NCI-H460 (cell line): ENCODE results near the gene WDR55. TPM values are rescaled to one million over a fixed set of nuclear protein-coding genes. Genes with fewer than 3 reads are reported as not detected.
"Not testable (repeated sequence)": the region's sequence is repeated elsewhere in the genome, so short reads cannot be mapped to it uniquely, and the experiment has no call there.

Experiments
- DNase-seq: peaks from one replicate; pipeline ENCODE4 v3.0.0-alpha.2; 2016; ENCODE audit warnings: low read depth; ENCODE audit errors: extremely low read depth
- polyA plus RNA-seq: library from polyadenylated mRNA; depleted of rRNA; stranded (reverse); fragments of >200 nt; gene quantifications from 2 replicates; pipeline ENCODE4 v1.2.3, GENCODE V29; 2014; cell fraction: nucleus; rRNA removed
- total RNA-seq: library from RNA; depleted of rRNA; stranded (reverse); fragments of >200 nt; shearing (Covaris generic); gene quantifications from 2 replicates; pipeline ENCODE4 v1.2.3, GENCODE V29; 2014; rRNA removed

Gene WDR55, protein sequence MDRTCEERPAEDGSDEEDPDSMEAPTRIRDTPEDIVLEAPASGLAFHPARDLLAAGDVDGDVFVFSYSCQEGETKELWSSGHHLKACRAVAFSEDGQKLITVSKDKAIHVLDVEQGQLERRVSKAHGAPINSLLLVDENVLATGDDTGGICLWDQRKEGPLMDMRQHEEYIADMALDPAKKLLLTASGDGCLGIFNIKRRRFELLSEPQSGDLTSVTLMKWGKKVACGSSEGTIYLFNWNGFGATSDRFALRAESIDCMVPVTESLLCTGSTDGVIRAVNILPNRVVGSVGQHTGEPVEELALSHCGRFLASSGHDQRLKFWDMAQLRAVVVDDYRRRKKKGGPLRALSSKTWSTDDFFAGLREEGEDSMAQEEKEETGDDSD
- 22.9 and 25.1 TPM in 2 replicates for total RNA-seq
- polyA plus RNA-seq, result 53.9 and 55.9 TPM in 2 replicates

DNA sequence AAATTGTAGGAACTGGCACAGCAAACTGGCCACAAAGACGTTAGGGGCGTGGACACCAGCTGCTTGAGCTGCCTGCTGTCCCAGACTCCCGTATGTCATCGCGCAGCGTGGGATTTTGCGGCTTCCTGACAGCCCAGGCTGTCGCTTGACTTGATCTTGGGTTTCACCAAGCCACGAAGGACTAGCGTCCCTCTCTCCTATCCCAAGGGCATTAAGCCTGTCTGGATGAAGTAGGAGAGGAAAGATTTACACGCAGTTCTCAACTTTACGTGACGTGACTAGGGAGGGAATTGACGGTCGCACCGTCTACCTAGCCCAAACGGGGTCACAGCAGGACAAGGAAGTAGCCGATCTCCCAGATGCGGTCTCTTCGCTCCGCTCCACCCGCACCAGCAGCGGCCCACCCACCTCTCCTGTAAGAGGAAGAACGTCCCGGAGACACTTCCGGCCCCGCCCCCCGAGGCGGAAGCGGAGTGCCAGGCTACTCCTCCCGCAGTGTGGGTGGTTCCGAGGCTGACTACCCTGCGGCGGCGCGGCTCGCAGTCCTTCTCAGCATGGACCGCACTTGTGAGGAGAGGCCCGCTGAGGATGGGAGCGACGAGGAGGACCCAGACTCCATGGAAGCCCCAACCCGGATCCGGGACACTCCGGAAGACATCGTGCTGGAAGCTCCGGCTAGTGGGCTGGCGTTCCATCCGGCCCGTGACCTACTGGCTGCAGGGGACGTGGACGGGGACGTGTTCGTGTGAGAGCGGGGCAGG, at the start of gene WDR55:
Gene WDR55, plus strand, starts transcription at position 546 of the 761 bp plus-strand sequence. Its CDS starts 9 bp downstream, at position 555.
- DNase-seq, result peak; percentile 91

DNA sequence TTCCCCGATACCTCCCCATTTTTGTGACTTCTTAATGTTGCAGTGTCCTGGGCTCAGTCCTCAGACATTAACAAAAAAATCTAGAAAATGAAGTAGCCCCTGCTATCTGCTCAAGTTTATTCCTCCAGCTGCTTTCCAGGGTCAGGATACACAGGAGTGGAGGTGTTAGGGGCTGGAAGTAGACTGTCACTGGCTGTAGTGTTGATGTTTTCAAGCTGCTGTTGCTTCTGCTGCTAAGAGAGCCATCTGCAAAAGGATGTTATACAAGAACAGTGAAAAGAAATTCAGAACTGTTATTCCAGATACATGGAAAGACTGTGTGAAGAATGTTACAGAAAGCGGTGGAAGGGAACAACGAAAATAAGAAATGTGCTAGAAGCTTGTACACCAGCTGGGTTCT, 42.4 kb upstream of the WDR55 start:
- DNase-seq, result no peak

- not testable (repeated sequence) for DNase-seq
Measured at GRCh38 chr5:140623061-140623460, 41.6 kb upstream of the WDR55 start.

GRCh38 chr5:140624886-140625285, 39.8 kb upstream of the WDR55 start:
- DNase-seq, result not testable (repeated sequence)

DNA sequence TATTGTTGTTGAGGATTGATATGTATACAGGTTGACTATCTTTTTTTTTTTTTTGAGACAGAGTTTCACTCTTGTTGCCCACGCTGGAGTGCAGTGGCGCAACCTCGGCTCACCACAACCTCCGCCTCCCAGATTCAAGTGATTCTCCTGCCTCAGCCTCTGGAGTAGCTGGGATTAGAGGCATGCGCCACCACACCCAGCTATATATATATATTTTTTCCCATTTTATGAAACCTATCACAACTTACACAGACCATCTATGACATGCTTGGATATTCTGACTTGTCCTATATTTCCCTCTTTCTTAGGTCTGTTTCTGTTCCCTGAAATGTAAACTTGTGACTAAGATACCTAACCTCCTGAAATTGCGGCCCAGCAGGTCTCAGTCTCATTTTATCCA, 36.7 kb upstream of the WDR55 start:
- DNase-seq, result no peak

- no peak for DNase-seq
Measured at GRCh38 chr5:140628711-140629110, 36.0 kb upstream of the WDR55 start.

- no peak for DNase-seq
Measured at GRCh38 chr5:140630292-140631035, 34.2 kb upstream of the WDR55 start.

DNA sequence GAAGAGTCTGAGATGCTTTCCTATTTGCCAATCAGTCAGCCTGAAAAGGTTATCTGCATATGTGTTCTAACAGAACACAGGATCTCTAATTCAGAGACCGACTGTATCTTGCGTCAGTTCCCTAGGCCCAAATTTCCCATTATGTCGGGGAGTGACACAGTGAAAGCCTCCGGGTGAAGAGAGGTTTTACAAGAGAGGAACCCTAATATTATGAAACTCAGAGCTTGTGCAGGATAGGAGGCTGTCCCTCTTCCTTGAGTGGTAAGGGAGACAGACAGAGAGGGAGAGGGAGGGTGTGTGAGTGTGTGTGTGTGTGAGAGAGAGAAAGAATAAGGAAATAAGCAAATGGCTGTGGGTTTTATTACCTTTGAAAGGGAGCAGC, 33.7 kb upstream of the WDR55 start:
- DNase-seq, result no peak

- DNase-seq, result no peak
Measured at GRCh38 chr5:140631831-140632365, 32.8 kb upstream of the WDR55 start.

DNA sequence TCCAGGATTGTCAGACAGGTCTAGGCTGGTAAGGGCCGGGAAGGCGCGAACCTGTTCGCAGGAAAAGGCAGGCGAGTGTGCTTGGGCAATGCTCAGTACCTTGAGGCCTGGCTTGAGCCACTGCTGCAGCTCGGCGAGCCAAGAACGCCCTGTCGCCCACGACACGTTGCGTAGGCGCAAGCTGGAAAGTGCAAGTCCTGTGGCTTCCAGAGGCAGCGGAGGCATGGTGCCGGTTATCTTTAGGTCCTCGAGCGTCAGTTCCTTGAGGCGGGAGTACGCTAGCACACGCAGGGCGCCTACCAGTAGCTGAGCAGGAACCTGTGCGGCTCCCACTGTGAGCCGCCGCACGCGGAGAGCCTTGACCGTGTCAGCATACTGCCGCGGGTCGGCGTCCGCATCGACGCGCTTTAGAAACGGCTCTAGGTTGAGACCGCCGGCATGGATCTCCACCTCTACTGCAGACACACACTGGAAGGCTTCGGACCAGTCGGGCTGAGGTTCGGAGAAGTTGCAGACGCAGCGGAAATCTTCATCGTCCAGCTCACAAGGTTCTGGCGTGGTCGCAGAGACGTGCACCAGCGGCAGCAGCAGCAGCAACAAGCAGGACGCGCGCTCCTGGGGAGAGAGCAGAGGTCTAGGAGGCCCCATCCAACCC, 32.2 kb upstream of the WDR55 start:
- no peak for DNase-seq

DNA sequence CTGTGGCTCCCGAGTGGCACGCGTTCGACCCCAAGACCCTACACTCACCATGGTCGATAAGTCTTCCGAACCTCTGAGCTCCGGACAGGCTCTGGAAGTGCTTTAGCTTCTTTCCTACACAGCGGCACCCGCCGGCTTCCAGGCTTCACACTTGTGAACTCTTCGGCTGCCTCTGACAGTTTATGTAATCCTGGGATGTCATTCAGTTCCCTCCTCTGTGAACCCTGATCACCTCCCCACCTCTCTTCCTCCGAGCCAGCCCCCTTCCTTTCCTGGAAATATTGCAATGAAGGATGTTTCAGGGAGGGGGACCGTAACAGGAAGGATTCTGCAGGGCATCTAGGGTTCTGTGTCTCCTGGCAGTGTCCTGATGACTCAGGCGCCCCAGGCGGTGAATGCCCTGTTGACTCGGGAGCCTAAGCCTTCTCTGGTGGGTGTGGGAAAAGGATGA, 31.7 kb upstream of the WDR55 start, which contains the start of gene CD14:
Gene CD14, minus strand, starts transcription at position 155 of the 451 bp plus-strand sequence. Its CDS starts 104 bp downstream, at position 51.
- peak; percentile 75 for DNase-seq

GRCh38 chr5:140633501-140633900, 31.2 kb upstream of the WDR55 start:
- no peak for DNase-seq

DNA sequence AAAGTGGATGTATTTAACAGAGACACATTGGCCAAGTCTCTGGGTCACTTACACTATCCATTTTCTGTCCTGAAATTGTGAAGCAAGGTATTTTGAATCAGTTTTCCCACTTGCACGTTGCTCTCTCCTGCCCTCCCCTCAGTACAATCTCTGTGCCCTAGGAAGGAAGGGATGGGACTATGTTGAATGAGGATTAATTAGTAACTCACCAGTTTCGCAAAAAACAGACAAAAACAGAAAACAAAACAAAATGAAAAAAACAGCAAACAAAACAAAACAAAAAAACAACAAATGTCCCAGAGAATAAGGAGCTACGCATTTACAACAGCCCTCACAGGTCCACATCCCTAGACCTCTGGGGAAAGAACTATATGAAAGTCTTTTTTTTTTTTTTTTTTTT, 30.6 kb upstream of the WDR55 start:
- no peak for DNase-seq

DNA sequence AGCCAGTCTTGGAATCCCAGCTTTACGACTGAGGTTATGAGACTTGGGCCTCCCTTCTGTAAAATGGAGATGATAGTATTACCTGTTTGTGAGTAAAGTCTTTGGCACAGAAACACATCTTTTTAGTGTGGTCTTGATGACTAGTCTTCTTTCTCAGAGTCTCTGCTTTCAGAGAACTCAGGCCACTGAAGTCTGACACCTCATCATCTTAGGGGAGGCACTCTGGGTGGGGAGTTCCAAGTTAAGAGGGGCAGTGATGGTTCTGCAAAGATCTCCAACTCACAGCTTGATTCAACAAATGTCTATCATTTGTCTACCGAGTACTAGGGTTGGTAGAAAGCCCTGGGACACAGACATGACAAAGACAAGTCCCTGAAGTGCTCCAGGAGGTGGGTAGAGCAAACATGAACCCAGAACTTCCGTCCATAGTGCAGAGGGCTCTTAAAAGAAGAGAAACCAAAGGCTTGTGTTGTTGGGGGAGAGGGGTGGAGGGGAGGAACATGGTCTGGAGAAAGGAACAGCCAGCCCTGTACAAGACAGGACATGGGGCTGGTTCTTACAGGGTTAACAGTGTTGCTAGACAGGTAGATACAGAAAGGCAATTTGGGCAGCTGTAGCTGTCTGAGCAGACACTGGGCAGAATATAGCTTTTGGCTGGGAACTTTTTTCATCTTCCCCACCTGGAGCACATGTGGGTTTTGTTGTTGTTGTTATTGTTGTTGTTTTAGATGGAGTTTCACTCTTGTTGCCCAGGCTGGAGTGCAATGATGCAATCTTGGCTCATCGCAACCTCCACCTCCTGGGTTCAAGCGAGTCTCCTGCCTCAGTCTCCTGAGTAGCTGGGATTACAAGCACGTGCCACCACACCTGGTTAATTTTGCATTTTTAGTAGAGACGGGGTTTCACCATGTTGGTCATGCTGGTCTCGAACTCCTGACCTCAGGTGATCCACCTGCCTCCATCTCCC, 29.1 kb upstream of the WDR55 start:
- no peak for DNase-seq

DNA sequence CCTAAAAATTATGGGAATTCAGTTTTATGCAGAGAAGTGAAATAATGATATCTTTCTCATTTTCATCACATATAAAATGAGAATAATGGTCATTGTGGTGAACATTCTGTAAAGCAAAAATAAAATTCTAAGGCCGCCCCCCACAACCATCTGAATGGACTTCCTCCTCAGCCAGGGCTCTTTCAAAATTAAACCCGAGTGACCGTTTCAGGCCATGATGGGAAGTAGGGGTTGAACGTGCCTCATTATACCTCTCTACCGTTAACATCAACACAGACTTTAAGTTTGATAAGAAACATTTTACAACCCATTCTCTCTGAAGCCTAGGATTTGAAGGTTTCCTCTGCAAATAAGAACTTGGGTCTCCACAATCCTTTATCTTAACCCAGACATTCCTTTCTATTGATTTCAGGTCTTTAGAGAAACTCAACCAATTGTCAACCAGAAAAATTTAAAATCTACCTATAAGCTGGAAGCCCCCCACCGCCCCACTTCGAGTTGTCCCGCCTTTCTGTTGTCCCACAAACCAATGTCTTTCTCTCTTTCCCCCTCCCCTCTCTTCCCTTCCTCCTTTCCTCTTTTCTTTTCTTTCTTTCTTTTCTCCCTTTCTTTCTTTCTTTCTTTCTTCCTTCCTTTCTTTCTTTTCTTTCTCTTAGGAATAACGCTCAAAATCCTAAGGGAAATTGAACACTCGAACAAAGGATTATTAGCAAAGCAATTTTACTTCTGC, 27.2 kb upstream of the WDR55 start:
- DNase-seq, result no peak

DNA sequence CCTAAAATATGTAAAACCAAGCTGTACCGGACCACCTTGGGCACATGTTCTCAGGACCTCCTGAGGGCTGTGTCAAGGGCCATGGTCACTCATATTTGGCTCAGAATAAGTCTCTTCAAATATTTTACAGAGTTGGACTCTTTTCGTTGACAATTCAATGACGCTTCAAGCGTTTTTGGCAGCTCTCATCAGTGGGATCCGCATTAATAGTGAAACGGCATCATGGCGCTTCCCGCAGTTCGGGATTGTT, 25.9 kb upstream of the WDR55 start:
- not testable (repeated sequence) for DNase-seq

- peak; percentile 97 for DNase-seq
Measured at GRCh38 chr5:140639148-140639981, 25.3 kb upstream of the WDR55 start, which contains the start of gene TMCO6. TSS of gene TMCO6 (plus strand) at chr5:140639451. CDS start at chr5:140639528, 77 bp downstream.
